H1 (cell line): Measurements from ENCODE around the gene SH3RF2. TPM values are rescaled to one million over a fixed set of nuclear protein-coding genes. Genes with fewer than 3 reads are reported as not detected.

Experiments used
- ASH2L ChIP-seq: fragments of 200-600, 300-600 bp; sonication (generic); IDR thresholded peaks from one replicate; pipeline ENCODE4 v1.7.1; 2017; ENCODE audit warnings: low read length
- CBX5 ChIP-seq: fragments of 300-800, 300-1000 bp; sonication (generic); IDR thresholded peaks from 2 replicates; pipeline ENCODE4 v1.7.1; 2016; ENCODE audit warnings: antibody characterized with exemption, low read length, low read depth
- PHF8 ChIP-seq: fragments of 200-600 bp; sonication (generic); conservative IDR thresholded peaks from 2 replicates; pipeline ENCODE4 v1.7.1; 2012; ENCODE audit warnings: low read depth, mild to moderate bottlenecking, inconsistent platforms, low read length, moderate library complexity
- polyA plus RNA-seq, 7 experiments: library from polyadenylated mRNA; depleted of rRNA in 3 of 7; stranded (reverse) in 5 of 7; unstranded in 2 of 7; fragments of >200 nt in 5 of 7; fragments of 200-250 nt in 2 of 7; gene quantifications; 1 replicate in 5 of 7; 2 replicates in 1 of 7; 4 replicates in 1 of 7; pipeline versions ENCODE4 v1.2.1 to v1.2.3, GENCODE V29; 2011 to 2013; ENCODE audit warnings: missing spikeins in 2 of 7, mixed read lengths in 2 of 7
- total RNA-seq: library from RNA; stranded (reverse); fragmentation: NEBNext Ultra II Directional; extraction: Animal tissue kit (Norgen Biotek cat#: 25700); gene quantifications from 2 replicates; pipeline ENCODE4 v1.2.1, GENCODE V29; 2021

SH3RF2 gene
- total and polyA plus RNA-seq, 2 of the 8 experiments (the other 6 are each of a cell fraction or from before 2014, with no cell fraction given) = 0.80 to 0.95 TPM

DNA sequence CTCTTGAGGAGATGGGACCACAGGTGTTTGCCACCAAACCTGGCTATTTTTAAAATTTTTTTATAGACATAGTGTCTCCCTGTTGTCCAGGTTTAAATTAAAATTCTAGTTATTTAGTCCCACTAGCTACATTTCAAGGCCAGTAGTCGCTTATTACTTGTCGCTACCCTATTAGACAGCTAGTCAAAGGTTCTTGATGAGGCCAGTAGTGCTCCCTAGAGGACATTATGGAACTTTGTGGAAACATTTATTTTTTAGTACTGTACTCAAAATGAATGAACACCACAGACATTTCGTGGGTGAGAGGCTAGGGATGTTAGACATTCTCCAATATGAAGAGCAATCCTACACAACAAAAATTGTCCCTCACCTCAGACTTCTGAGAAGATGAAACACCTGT is 49.2 kb upstream of the SH3RF2 start (continued):
- no peak for TF ChIP-seq CBX5
- no peak for TF ChIP-seq PHF8
- no peak for TF ChIP-seq ASH2L
